C4-2B (cell line): ENCODE measurements around the gene ZNF385D.

Experiments
- CTCF ChIP-seq: fragments of 450-650 bp; conservative IDR thresholded peaks from 2 replicates; pipeline ENCODE4 v1.5.1; 2017; ENCODE audit warnings: mild to moderate bottlenecking
- ZFX ChIP-seq: fragments of 450-650 bp; IDR thresholded peaks from 2 replicates; pipeline ENCODE4 v1.6.1; 2017

GRCh38 chr3:21462141-21462540 lies 288.9 kb downstream of the ZNF385D start:
- no peak for TF ChIP-seq CTCF
- no peak for TF ChIP-seq ZFX
